Activated T-cell treated with anti-CD3 and anti-CD28 coated beads for 24 hours (primary cell): ENCODE data around the gene TRAPPC4.
"Not testable (repeated sequence)": the region's sequence is repeated elsewhere in the genome, so short reads cannot be mapped to it uniquely, and the experiment has no call there.

ENCODE experiments used
- DNase-seq: peaks from one replicate; pipeline ENCODE4 v3.0.0-alpha.2; 2020; ENCODE audit warnings: low read depth

TRAPPC4 gene

DNA sequence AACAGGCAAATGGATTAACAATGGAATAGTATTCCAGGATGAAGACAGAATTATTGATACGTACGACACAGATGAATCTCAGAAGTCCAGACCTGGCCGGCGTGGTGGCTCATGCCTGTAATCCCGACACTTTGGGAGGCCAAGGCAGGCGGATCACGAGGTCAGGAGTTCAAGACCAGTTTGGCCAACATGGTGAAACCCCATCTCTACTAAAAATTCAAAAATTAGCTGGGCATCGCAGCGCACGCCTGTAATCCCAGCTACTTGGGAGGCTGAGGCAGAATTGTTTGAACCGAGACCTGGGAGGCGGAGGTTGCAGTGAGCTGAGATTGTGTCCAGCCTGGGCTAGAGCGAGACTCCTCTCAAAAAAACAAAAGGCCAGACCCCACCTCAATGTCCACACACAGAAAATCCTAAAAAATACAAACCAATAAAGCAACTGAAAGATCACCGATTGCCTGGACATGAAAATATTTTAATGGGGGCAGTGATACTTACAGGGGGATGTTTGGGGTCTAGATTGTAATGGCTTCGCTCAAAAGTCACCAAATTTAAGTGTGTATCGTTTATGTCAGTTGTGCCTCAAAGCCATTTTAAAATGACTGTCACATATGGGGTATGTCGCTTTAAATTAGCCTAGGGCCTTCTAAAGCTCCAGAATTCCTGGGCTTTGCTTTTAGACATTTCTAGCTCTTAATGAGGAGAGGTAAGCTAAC is 4.2 kb upstream of the TRAPPC4 start:
- no peak for DNase-seq

DNA sequence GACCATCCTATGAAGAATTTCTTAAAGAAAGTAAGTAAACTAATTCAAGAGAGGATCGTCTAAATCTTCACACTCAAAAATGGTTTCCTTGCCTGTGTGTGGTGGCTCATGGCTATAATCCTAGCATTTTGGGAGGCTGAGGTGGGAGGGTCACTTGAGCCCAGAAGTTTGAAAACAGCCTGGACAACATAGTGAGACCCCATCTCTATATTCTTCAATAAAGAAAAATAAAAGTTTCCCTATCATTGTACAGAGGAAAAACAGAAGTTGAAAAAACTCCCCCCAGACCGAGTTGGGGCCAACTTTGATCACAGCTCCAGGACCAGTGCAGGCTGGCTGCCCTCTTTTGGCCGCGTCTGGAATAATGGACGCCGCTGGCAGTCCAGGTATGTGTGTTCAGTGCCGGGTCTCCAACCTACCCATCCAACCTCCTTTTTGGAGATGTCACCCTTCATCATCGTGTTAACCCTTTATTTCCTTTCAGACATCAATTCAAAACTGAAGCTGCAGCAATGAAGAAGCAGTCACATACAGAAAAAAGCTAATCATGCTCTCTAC is 3.4 kb upstream of the TRAPPC4 start:
- no peak for DNase-seq

DNA sequence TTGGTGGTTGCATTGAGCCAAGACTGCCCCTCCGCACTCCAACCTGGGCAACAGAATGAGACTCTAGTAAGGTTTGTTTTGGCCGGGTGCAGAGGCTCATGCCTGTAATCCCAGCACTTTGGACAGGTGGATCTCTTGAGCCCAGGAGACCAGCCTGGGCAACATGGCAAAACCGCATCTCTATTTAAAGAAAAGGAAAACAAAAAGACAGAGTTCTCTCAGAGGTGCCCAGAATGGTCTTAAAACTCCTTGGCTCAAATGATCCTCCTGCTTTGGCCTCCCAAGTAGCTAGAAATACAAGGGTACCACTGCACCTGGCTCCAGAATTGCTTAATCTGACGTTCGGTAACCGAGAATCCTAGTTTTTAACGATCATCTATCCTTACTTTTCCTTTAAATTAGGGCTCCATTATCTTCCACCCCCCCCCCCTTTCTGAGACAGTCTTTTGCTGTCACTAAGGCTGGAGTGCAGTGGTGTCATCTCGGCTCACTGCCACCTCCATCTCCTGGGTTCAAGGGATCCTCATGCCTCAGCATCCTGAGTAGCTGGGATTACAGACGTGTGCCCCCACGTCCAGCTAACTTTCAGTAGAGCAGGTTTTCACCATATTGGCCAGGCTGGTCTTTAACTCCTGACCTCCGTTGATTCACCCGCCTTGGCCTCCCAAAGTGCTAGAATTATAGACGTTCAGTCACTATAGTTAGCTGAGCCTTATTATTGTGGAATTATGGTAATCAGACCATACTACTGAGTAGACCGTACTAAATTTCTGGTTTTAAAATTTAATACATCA is 2.2 kb upstream of the TRAPPC4 start:
- no peak for DNase-seq

DNA sequence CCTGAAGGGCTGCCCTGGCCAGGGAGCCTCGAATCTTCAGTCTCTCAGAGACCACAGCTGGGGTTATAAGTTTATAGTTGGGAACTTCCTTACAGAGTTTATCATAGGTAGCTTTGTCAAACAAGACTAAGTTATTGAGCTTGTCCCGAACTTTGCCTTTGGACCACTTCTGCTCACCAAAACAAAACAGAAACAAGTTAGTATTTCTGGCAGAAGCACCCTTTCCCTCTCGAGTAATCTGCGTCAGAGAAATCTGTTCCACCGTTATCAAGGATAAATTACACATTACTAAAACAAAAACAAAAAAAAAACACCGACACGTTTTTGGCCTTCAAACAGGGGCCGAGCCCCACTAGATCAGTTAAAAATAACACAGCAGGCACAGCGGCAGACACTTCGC is 1.2 kb upstream of the TRAPPC4 start:
- DNase-seq = not testable (repeated sequence)

DNA sequence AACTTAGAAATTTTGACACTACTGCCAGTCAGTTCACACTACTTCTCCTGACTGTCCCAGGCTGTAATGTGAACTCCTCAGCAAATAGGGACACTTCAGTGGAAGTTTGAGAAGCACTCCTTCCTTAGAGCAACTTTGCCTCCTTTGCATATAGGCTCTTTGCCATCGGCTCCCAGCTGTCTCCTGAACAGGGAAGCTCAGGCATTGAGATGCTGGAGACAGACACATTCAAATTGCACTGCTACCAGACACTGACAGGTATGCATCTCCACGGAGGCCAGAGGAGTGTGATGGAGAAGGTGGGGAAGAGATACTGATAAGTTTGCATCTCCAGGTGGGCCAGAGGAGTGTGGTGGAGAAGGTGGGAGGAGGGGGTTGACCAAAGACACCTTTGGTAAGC is 1.4 kb downstream of the TRAPPC4 start:
- no peak for DNase-seq

DNA sequence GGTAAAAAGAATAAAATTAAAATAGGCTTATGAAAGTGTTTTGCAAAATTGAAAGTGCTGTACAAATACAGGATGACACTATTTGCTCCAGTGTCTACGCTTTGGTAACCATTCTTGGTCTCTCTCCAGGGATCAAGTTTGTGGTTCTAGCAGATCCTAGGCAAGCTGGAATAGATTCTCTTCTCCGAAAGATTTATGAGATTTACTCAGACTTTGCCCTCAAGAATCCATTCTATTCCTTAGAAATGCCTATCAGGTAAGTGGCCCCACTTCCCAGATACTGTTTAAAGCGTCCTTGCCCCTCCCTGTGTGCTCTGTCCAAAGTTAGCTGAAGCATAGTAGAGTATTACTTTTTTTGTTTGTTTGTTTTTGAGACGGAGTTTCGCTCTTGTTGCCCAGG is 3.1 kb downstream of the TRAPPC4 start:
- no peak for DNase-seq

DNA sequence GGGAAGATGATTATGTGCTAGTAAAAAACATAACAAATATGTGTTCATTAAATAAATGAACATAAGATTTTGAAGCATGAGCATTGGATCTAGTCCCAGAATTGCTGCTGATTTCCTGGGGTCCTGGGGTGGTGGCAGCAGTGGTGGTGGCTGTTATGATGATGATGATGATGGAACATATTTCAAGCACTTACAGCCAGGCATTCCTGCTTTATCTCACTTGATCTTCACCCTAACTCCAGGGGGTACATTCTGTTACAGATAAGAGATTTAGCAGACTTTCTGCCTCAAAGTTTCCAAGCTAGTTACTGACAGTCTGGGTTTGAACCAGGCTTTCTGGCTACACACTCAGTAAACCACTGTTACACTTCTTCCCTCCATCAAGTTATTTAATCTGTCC is 5.2 kb downstream of the TRAPPC4 start:
- DNase-seq = no peak

DNA sequence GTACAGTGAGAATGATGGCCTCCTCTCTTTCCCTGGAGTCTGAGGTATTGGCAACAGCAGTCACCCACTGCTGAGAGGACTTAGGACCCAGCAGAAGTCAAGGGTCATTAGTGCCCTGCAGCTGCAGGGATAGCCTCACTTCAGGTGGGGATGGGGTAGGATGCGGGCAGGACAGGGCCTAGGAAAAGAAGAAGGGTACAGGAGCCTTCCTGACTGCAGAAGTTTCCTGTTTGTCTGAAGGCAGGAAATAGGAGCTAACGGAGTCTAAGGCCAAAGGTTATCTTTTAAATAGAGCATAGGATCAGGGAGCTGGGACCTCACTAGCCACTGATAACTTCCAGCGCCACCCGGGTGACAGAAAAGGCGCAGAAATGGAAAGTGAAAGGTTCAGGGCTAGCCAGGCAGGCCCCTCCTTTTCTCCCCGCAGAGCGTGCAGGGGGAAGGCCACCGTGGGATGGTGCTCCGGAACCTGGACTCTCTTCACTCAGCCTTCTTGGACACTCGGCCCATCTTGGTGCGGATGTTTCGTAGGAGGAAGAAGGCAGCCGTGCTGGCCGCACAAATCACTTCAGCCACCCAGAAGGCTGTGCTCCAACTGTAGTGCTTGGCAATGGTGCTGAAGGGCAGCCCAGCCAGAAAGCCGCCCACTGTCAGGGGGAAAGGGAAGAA is 6.0 kb downstream of the TRAPPC4 start:
- no peak for DNase-seq

DNA sequence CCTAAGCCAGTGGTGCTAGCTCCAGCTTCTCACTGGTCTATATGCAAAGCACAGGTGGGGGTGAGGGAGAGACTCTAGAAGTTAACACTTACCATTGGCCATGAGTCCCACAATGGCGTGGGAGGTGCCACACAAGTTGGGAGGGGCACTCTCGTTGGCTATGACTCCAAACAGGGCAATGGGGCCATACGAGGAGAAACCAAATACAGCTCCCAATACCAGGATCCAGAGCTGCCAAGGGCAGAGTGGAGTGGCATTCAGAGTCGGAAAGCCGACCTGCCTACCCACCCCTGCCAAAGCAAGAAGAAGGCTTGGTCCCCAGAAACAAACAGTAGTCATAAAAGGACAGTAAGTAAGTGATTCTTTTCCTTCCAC is 6.5 kb downstream of the TRAPPC4 start:
- DNase-seq = no peak

DNA sequence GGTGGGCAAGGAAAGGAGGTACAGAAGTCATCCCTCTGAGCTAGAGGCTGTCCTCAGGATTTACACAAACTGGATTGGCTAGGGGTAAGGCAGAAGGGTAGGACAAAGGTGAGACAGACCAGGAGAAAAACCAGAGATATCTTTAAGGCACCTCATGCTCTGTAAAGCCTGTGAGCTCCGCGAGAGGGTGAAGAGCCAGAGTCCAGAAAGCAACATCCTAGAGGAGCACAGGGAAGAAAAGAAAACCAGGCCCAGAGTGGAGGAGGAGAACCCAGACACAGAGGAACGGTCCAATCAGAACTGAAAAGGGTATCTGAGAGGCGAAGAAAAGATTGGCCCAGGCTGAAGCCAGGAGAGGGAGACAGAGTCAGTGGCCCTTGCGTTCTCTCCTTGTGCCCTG is 7.0 kb downstream of the TRAPPC4 start:
- no peak for DNase-seq

DNA sequence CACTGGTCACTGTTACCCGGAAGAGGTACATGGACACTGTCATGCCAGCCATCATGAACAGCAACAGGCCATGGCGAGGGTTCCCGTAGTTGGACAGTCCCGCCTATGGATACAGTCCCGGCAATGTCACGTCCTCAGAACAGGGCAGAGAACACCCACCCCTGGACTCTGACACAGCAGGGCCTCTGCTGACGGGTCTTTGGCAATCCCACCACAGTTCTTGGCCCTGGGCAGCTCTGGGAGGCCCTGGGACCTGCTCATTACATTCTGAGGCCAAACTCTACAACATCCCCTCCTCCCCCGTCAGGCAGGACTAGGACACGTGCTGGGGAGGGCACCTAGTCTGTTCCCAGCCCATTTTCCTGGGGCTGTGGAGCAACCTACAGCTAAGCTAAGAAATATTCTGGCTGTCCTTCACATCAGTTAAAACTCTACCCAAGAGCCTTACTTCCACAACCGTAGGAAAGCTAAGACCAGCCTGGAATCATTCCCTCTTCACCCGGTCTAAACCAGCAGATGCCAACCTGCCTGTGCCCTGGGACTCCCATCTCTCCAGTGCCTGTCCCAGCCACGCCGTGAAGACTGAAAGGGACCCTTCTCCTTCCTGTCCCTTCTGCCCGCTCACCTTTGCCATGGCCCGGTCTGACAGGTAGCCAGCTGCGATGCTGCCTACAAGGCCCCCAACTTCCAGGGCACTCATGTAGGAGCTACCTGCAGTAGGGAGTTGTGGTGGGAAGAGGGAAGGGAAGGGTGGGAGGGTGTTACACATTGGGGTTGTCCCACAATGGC is 7.6 kb downstream of the TRAPPC4 start:
- no peak for DNase-seq

DNA sequence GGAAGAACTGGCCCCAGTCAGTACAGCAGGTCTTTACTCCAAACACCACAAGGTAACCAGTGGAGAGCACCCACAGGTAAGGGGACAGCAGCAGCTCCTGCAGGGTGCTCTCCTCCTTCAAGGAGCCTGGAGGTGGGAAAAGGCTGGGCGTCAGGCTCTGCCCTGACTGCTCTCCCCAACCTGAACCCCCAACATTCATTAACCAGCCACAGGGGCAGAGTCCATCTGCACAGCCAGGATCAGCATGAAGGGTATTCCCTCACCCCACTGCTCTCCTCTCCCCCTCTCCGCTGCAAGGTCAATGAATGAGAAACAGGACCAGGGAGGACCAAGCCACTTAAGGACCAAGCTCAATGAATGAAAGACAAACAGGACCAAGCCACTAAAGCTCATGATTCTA is 8.4 kb downstream of the TRAPPC4 start:
- DNase-seq = no peak

DNA sequence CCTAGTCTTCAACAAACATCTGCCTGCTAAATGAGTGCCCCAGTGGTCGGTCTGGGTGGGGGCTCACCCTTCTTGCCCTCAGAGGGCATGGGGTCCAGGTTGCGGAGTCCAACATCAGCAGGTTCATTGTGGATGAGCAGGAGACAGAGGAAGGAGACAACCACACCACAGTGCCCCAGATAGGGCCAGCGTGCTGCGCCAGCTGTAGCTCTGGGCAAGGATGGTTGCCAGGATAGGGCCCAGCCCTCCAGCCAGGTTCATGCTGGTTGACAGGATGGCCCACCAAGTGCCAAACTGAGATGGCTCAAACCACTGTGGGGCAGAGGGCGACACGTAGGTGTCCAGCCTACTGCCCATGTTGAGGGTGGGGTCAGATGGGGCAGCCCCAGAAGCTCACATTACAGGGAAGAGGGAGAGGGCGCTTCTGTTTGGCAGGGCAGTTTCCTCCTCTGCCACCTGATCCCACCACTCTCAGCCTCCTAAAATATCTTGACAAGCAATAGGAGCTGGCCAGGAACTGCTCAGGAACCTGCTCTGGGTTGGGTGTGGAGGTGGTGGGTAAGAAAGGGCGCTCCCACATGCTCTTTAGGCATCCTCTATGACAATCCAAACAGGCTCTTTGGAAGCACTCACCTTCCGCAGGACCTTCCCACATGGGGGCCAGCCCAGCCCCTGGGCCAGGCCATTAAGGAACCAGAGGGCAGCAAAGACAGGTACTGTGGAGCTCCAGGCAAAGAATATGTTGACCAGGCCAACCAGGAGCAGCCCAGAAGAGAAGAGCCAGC is 9.2 kb downstream of the TRAPPC4 start:
- no peak for DNase-seq

DNA sequence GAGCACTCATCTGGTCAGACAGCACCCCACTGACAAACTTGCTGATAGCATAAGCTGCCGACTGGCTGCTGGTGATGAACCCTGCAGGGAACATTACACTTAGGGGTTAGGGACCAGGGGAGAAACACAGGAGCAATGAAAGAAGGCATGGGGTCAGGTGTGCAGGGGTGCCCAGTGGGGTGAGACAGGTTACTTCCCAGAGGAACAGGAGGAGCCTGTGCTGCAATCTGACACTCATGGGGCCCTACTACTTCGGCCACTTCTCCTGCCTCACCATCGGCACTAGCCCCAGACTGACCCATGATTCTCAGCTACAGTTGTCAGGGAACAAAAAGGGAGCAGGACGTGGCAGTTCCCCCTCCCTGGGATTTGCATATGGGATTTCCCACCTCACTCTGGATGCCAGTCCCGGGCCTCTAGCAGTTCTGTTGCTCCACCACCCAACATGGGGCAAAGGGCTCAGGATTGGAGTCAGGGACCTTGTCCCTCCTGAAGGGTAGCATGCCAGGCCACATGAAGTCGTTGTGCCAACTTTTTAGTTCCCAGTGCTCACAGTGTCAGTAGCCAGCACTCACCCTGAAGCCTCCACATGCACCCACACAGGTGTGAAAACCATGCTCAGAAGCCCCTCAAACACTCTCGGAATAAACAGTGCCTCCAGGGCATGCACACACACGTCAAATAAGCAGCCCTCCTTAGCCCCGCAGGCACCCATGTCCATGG is 9.9 kb downstream of the TRAPPC4 start:
- no peak for DNase-seq

DNA sequence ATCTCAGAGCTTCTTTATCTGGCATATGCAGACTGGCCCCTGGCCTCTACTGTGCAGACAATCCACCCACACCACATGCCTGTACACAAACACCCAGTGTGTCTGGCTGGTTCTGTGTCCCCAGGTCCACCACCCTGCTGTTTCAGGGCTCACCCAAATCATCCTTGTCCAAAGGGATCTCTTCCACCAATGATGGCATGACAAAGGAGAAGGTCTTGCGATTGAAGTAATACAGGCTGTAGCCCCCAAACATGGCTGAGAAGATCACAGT is 10.4 kb downstream of the TRAPPC4 start:
- no peak for DNase-seq

DNA sequence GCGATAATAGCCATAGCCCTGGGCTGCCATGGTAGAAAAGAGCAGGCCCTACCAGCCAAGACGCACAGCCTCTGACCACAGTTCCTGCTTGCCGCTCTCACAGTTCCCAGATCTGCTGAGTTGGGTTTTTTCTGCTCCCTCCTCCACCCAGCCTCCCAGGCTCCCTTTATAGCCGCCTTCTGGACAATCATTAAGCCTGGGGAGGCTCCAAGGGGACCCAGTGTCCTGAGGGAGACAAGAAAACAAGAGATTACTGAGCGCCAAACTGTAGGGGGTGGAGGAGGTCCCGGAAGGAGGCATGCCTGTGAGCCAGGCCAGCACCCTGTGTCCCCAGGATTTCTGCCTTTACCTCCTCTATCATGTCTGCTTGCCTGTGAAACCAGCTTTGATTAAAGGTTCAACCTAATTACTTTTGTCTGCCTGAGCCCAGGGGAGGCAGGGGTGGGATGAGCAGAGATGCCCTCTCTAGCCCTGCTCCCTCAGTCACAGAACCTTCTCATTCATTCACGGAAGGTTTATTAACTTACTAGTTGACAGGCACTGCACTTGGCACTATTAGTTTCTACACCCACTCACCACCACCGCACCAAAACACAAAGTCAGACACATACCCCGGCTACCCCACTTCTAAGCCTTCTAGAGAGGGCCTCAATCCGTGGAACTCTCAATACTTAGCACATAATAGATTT is 10.9 kb downstream of the TRAPPC4 start:
- peak; percentile 26 for DNase-seq

DNA sequence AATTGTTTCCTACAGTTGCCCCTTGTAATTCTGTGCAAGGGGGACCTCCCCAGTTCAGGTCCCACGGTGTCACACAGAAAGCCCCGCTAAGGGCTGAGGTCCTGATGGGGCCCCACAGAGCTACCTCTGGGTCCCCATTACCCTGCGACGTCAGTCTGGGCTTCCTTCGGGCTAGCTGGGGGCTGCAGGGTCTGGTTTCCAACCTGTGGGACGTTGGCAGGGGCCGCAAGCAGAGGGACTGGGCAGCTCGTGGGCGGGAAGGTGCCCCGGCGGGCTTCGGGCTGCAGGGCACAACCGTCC is 11.4 kb downstream of the TRAPPC4 start:
- DNase-seq = no peak

DNA sequence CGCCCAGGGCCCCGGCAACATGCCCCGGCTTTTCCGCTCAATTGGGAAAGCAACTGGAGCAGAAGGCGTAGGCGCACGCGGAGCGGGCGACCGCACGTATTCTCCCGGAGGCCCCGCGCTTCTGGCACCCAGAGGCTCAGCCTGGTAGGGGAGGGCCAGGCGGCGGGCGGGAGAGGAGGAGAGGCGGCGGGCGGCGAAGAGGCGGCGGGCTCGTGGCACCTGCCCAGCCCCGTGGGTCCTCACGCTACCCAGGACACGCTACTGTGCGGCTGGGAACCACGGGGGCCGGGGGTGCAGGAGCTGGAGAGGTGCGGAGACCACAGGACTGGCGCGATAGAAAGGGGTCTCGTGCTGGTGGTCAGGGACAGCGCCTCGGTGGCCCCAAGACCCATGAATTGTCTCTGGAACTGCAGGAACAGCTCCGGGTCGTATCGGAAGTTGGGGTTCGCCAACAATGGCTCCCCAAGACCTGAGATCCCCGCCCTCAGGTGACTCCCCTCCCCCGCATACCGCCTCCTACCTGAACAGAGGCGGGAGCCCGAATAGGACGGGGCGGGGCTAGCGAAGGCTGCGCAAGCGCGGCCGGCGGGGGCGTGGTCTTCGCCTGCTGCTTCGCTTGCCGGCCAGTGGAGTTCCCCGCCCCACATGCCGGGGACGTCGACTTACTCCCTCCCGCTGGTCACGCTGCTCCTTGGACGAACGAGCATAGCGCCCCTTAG is 11.9 kb downstream of the TRAPPC4 start, which contains the start of gene SLC37A4:
Gene SLC37A4, minus strand, starts transcription at position 549 of the 719 bp plus-strand sequence.
- peak; percentile 99 for DNase-seq

DNA sequence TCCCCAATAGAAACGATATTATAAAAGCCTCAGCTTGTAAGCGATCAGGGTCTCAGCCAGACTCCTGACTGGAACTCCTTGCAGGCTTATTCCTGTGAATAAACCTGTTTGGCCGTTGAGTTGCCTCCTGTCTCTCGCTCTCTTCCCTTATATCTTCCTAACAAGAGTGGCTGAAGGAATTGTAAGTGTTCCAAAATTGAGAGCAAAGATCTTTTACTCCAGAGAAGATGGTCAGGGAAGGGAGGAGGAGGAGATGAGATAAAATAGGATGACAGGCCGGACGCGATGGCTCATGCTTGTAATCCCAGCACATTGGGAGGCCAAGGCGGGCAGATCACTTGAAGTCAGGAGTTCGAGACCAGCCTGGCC is 13.3 kb downstream of the TRAPPC4 start:
- DNase-seq = no peak

DNA sequence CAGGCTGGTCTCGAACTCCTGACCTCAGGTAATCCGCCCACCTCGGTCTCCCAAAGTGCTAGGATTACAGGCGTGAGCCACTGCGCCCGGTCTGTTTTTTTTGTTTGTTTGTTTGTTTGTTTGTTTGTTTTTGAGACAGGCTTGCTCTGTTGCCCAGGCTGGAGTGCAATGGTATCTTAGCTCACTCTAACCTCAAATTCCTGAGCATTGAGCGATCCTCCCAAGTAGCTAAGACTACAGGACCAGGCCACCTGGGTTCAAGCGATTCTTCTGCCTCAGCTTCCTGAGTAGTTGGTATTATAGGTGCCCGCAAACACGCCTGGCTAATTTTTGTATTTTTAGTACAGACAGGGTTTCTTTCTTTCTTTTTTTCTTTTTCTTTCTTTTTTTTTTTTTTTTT is 14.9 kb downstream of the TRAPPC4 start:
- DNase-seq = not testable (repeated sequence)
